ENCODE measurements around the gene C10orf90.
"Not testable (repeated sequence)": the region's sequence is repeated elsewhere in the genome, so short reads cannot be mapped to it uniquely, and the experiment has no call there.

The C10orf90 gene

DNA sequence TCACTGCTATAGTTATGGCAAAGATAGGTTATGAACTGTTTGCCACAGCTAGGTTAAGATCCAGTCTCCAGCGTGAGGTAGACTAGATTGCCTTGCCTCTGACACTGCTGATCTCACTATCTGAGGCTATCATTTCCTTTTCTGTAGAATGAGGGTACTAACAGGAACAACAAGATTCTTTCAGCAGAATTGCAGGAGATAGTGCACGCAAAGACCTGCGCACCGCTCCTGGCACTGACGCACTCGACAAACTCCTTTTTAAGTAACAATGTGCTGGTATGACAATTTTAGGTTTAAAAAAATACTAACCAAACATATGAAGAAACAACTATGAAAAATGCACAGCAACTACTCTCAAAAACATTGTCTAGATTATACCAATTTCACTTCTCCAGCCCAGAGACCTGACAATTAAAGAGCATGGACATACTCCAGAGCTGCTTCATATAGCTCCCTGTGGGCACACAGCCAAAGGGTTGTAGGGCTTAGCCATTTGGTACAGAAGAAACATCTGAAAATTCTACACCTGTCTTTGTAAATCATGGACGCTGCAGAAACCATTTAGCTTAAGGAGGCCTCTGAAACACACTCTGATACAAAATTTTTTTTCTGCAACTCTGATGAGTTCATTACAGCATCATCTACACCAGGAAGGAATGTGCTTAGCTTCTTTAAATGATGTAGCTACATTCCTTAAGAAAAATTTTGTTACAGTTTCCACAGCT lies 290.0 kb downstream of the C10orf90 start:
- no peak for DNase-seq

DNA sequence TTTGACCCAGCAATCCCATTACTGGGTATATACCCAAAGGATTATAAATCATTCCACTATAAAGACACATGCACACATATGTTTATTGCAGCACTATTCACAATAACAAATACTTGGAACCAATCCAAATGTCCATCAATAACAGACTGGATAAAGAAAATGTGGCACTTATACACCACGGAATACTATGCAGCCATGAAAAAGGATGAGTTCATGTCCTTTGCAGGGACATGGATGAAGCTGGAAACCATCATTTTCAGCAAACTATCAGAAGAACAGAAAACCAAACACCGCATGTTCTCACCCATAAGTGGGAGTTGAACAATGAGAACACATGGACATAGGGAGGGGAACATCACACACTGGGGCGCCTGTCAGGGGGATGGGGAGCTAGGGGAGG lies 291.3 kb downstream of the C10orf90 start:
- not testable (repeated sequence) for DNase-seq

DNA sequence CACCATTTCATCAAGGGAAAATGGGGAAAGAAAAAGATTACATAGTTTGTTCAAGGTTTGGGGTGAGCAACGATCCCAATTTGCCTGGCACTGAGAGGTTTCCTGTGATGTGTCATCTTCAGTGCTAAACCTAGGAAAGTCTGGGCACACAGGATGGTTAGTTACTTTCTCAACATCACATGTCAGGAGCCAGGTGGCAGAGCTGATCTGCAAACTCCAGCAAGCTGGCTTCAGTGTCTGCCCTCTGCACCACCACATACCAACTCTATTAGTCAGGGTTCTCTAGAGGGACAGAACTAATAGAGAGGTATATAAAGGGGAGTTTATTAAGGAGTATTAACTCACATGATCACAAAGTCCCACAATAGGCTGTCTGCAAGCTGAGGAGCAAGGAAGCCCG lies 293.5 kb downstream of the C10orf90 start:
- DNase-seq, result no peak

DNA sequence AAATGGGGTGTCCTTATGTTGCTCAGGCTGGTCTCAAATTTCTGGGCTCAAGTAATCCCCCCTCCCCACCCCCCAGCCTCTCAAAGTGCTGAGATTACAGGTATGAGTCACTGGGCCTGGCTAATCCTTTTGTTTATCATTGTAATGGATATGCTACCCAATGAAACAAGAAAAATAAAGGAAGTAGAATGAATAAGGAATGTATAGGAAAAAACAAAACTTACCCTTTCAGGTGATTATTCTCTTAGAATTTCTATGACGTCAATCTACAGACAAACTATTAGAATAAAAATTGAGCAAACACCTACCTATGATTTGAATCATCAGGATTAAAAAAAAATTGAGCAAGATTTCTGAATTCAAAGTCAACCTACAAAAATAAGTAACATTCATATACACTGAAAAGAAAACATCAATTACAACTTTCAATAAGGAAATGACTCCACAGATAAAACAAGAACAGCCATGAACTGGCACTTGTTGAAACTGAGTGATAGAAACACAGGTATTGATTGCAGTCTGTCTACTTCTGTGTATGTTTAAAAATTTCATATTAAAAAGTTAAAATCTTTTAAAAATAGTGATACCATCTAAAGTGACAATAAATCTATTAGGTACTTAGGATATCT lies 294.5 kb downstream of the C10orf90 start:
- DNase-seq, result no peak

DNA sequence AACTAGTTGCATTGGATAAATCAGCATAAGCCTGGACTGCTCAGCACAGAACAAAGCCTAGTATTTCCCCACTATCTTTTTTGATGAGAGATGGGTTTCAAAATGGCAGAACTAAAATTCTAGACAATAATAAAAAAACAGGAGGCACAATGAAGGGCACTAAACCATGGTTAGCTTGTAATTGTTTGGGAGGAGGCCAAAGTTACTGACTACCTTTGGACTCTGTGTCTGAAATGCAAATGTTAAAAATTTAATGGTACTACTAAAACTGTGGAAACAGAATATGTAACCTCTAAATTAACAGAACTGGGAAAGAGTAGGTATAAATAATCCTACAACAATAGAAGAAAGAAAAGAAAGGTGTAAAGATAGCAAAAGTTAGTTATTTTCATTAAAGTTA lies 295.2 kb downstream of the C10orf90 start:
- DNase-seq, result no peak
